GM12873 (cell line): ENCODE data around the gene NRG3.

Source experiments
- CTCF ChIP-seq: IDR thresholded peaks from 2 replicates; pipeline ENCODE4 v1.5.1; 2012; ENCODE audit warnings: low read depth, mild to moderate bottlenecking, moderate library complexity, low read length, control low read depth; ENCODE audit not compliant: insufficient read depth; ENCODE audit errors: missing control alignments

NRG3 gene

GRCh38 chr10:81882011-81882410, 7.0 kb downstream of the NRG3 start:
- TF ChIP-seq CTCF = no peak

DNA sequence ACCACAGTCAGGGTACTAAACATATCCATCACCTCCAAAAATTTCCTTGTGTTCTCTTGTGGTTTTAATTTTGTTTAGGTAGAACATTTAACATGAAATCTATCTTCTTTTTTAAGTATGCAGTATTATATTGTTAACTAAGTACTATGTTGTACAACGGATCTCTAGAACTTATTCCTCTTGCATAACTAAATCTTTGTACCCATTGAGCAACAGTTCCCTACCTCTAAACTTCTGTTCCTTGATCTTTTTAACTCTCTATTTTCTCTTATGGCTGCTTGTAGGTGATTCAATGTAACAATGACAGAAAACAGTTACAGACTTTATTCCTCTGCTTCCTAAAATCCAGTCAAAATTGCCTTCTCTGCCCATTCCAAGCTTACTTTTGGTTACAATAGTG, 9.9 kb downstream of the NRG3 start:
- TF ChIP-seq CTCF = no peak

- TF ChIP-seq CTCF = no peak
Observed at GRCh38 chr10:81885491-81885890, 10.5 kb downstream of the NRG3 start.

GRCh38 chr10:81886939-81887338, 11.9 kb downstream of the NRG3 start:
- TF ChIP-seq CTCF = no peak

DNA sequence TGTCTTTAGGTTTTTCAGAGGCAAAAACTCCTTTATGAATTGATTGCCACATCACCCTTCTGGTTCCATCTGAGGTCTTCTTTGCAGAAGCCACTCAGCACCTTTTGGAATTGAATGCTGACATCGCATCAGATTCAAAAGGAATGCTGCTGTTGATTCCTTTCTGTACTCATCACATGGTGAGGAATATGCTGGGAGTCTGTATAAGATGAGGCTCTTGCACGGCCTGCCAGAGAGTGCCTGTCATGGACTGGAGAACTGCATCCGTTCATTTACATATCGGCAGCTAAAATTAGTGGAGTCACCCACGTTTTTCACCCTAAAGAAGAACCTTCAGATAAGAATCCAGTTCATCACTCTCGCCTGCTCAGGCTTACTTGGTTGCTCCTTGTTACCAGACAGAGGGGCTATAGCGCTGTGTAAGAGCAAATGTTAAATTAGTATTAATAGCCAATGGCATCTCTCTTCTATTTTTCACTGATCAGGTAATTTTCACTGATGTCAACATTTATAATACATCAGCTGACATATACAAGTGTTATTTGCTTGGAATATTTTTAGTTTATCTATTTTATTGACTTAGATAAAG, 14.3 kb downstream of the NRG3 start:
- no peak for TF ChIP-seq CTCF

- TF ChIP-seq CTCF = no peak
Observed at GRCh38 chr10:81894616-81895015, 19.6 kb downstream of the NRG3 start.

DNA sequence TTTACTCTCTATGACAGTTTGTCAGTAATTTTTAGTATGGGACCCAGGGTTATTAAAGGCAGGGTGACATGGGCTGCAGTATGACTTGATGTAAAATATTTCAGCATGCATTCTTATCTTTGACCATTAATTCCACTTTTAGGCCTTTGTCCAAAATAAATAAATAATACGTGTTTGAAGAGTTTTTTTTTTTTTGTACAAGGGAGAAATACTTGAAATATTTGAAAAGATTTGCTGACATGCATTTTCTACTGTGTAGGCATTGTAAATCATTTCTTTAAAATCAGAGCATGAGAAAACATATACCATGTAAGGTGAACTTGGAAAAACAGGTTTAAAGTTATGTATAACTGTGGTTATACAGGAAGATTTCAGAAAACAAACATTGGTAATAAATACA, 23.5 kb downstream of the NRG3 start:
- TF ChIP-seq CTCF = no peak

DNA sequence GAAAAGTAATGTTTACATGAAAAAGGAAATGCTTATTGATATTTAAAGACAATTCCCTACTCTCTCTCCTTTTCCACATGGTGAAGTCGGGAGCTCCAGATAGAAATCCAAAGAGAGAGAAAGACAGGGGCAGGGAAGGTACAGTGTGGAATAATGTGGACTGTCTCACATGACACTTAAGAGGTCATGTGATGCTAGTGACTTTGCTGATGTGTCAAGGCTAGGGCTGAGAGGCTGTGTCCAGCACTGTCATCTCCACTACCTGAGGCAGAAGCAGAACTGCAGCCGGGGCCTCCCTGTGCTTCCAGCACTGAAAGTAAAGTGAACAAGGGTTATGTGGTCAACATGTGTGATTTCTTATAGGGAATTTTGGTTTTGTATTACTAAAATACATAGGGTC, 26.0 kb downstream of the NRG3 start:
- no peak for TF ChIP-seq CTCF
